Transverse colon (tissue), 4 donors: Measurements from ENCODE around the gene NANOS1.

ENCODE experiments used
- CTCF ChIP-seq, 5 experiments: fragments of 200-600 bp in 3 of 5; fragments of 450-650 bp in 2 of 5; sonication (generic) in 3 of 5; IDR thresholded peaks; 1 replicate in 2 of 5; 2 replicates in 3 of 5; pipeline ENCODE4 v1.5.1; 2016 to 2017; ENCODE audit warnings: antibody characterized with exemption in 5 of 5, inconsistent platforms in 3 of 5, mild to moderate bottlenecking in 2 of 5, moderate library complexity in 1 of 5
- EP300 ChIP-seq: sonication (generic); formaldehyde crosslinking; IDR thresholded peaks from one replicate; pipeline ENCODE4 v1.6.1; 2017; ENCODE audit warnings: antibody characterized with exemption, low read depth
- POLR2A ChIP-seq: fragments of 450-650 bp; IDR thresholded peaks from one replicate; pipeline ENCODE4 v1.6.1; 2016; ENCODE audit warnings: antibody characterized with exemption, mild to moderate bottlenecking, moderate library complexity
- POLR2AphosphoS5 ChIP-seq, 3 donors: sonication (generic); formaldehyde crosslinking; IDR thresholded peaks; one replicate each; pipeline ENCODE4 v1.6.1; 2016; ENCODE audit warnings: antibody characterized with exemption in 3 of 3

GRCh38 chr10:118993214-118993613 is 36.3 kb upstream of the NANOS1 start:
- TF ChIP-seq POLR2AphosphoS5 (IDR thresholded peaks at IDR 0.05) (no peak), CTCF (IDR thresholded peaks at IDR 0.05) (no peak), POLR2A (no peak), EP300 (no peak)
